Left colon (tissue), 2 donors: ENCODE data around the gene CD300H. TPM values are rescaled to one million over a fixed set of nuclear protein-coding genes. Genes with fewer than 3 reads are reported as not detected.
A peak's percentile ranks its signal among the peaks of the same experiment; 100 is the strongest.

Source experiments
- ATAC-seq: fragments of 200-7000 bp; cut with Tn5 transposase; one replicate; pipeline ENCODE4 v1.9.1; 2020; ENCODE audit warnings: mild to moderate bottlenecking, moderate library complexity
- DNase-seq, 2 donors: peaks; one replicate each; pipeline ENCODE4 v3.0.0-alpha.2; 2020
- intact Hi-C, 2 donors: fragments of 100-400 bp; cut with DNase I in 1 of 2; cut with micrococcal nuclease in 1 of 2; formaldehyde crosslinking; loops; one replicate each; pipeline versions ENCODE4 v1.11.2 to v1.14.0; 2022; cut with DNase I, micrococcal nuclease
- long read RNA-seq: library from polyadenylated mRNA; unstranded; transcript quantifications from one replicate; pipeline ENCODE4 v2.0.0, GENCODE V29; 2021
- total RNA-seq, 2 donors: library from RNA; stranded (reverse); fragmentation: NEBNext Ultra II Directional; extraction: Animal tissue kit (Norgen Biotek cat#: 25700); gene quantifications; one replicate each; pipeline ENCODE4 v1.2.1, GENCODE V29; 2021
- donor health status: DM: no; HTN: no; CAD: no.
- donor health status: DM: yes; HTN: yes; CAD: no.

Gene CD300H
- not detected for total RNA-seq
- long read RNA-seq = 0 reads

DNA sequence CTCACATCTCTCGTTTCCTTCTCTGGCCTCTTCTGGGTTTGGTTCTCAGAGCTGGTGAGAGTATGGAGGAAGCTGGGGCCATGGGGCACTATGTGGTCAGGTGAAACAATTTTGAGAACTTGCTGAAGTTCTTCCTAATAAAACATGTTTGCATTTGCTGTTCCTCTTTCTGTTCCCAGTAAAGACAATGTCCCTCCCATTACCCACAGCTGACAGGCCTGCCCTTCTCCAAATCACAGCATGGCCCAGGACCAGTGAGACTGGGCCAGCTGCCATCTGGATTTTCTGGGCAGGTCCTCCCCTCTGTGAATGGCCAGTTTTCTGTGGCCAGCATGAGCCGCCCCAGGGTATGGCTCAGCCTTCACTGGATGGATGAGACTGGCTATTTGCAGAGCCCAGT is at the start of gene CD300H:
CD300H (minus strand) TSS at position 113 of the 400 bp plus-strand sequence.
- no peak for ATAC-seq
- no peak for DNase-seq
- intact Hi-C loops = no loop called here

DNA sequence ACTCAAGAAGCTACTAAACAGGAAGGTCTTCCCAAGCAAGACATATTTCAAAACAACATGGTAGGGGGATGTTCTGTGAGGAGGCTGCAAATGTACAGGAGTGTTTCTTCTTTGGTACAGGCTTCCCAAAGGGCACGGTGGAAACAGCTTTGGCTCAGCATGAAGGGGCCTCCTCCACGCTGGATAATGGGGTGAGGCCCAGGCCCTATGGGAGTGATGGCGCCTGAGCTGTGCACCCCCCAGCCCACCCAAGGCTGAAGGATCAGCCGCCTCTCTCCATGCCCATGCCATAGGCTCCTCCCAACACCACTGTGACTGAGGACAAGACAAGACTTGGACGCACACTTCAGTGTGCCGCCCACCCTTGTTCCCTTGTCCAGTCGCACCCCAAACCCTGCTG is 49.4 kb upstream of the CD300H start:
- intact Hi-C loops = no loop called here
- ATAC-seq (no peak), DNase-seq (no peak)

DNA sequence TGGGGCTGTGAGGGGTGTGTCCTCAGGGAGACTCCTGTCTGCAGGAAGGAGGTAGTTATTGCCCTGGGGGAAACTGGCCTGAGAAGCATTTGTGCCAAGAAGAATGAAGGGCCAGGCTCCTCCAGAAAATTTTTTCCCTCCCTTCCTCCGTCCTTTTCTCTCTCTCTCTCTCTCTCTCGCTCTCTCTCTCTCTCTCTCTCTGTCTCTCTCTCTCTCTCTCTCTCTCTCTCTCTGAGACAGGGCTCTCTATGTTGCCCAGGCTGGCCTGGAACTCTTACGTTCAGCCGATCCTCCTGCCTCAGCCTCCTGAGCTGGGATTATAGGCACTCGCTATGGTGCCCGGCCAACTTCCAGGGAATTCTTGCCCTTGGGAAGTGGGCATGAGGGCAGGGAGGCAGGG is 44.7 kb upstream of the CD300H start:
- ATAC-seq (no peak), DNase-seq (no peak)
- intact Hi-C loops = no loop called here

DNA sequence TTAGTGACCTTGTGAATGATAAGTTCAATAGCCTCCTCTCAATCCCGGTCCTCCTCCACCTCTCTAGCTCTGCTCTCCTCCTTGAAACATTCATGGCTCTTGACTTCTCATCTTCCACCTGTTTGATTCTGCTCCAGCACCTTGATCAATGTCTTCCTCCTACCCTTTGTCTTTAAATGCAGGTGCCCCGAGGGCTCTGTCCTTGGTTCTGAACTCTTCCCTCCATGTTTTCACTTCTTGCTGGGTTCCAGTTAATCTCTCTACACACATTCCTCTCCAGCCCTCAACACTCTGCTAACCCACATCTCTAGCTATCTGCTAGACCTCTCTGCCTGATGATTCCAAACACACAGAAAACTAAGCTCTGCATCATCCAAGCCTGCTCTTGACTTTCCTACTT is 42.8 kb upstream of the CD300H start:
- intact Hi-C loops = no loop called here
- DNase-seq (no peak), ATAC-seq (no peak)

DNA sequence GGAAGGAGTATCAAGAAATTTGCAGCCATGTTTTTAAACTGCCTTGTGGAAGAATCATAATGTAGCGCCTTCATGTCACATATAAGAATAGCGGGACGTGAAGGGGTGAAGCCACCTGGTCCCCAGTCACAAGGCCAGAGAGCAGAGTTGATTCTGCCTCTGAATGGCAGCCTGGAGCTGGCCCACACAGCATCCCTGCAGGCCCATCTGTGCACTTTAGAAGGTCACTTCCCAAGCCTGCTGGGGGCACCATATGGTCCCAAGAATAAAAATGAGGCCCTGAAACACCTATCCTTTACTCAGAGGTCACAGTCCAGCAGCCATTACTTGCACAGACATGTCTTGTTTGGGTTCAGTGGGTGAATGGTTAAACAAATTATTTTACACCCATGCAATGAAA is 41.2 kb upstream of the CD300H start:
- intact Hi-C loops = no loop called here
- ATAC-seq = no peak

DNA sequence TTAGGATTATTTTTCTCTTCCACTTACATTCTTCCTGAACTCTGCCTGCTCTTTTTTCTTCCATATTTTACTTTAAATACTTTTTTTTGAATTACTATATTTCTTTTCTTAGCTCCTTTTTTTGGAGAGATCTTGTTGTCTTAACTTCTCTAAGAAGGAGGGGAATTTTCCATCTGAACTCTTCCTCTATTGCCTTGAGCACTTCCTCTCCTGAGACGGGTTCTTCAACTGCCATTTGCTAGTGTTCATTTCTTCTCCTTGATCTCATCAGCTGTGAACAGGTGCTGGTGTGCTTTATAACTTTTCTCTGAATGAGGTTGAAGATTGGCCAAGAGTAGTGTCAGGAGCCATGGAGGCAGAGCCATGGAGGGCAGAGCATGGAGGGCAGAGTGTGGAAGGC is 39.9 kb upstream of the CD300H start:
- DNase-seq = no peak
- ATAC-seq = no peak
- intact Hi-C loops = no loop called here

More for the DNA sequence above, 41.2 kb upstream of the CD300H start:
- no peak for DNase-seq

DNA sequence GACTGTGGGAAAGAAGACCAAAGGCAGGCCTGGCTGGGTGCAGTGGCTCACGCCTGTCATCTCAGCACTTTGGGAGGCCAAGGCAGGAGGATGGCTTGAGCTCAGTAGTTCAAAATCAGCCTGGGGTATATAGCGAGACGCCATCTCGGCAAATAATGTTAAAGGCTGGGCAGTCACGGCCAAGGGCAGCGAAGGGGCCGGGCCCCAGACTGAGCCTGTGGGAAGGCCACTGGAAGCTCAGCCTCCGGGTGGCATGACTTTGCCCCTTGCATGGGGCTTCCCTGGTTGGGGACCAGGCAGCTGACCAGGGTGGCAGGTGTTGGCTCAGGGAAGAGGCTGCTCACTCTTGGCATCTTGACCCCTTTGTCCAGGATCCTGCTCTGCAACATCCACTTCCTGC is 38.7 kb upstream of the CD300H start:
- no peak for DNase-seq
- intact Hi-C loops = no loop called here
- ATAC-seq = no peak

DNA sequence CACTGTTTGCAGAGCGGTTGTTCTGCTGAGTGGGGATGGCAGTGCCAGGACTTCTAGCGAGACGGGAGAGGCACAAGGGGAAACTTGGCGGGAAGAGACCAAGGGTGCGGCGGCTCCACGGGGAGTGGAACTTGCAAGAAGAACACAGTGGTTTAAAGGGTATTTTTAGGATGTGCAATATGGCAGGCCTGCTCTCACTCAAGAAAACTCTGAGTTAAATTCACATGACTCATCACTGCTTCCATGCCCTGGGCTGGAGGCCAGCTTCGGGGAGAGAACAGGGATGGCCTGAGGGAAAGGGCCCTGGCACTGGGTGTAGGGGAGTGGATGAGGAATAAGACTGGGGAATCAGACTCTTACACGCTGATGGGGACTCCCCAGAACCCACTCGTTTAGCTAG is 38.1 kb upstream of the CD300H start:
- ATAC-seq (peak; percentile 31), DNase-seq (peak; percentile 23 to 68)
- intact Hi-C loops = no loop called here

DNA sequence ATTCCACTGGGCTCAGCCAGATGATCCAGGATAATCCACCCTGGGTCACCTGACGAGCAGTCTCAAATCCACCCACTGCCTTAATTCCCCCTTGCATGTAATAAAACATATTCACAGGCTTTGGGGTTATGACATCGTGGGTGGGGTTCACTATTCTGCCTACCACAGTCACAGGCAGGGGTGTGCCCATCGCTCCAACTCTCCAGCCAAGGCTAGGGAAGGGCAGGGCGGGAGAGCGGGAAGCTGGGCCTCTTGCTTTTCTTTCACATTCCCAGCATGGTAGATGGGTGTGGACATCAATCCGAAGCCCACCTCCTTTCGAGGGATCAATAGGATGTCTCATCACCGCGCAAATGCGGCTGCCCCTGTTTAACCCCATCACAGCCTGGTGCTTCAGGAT is 37.5 kb upstream of the CD300H start:
- DNase-seq = no peak
- intact Hi-C loops = no loop called here
- no peak for ATAC-seq

DNA sequence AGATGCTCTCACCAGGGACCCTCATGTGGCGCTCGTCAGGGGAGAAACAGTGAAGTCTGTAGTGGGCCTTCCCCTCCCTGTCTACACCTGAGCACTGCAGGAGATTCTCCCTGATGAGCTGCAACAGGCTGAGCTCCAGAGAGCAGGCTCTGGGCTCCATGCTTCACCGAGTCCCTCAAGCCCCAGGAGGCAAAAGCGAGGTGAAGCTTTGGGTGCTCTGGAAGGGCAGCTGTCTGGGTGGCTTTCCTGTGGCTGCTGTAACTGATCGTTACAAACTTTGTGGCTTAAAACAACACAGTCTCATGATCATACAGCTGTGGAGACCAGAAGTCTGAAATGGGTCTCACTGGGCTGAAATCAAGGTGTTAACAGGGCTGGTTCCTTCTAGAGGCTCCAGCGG is 36.9 kb upstream of the CD300H start:
- ATAC-seq (no peak), DNase-seq (no peak)
- intact Hi-C loops = no loop called here

DNA sequence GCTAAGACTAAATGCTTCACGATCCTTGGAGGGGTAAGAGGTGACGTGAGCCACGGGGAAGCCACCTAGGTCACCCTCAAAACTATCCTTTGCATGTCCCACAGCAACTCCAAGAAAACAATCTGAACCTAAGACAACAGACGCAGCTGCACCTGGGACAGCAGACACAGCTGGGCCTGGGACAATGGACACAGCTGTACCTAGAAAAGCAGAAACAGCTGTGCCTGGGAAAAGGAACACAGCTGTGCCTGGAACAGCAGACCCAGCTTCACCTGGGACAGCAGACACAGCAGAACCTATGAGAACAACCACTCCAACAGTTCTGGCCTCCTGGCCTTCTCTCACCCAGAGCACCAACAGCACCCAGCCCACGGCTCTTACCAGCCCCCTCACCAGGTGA is 36.4 kb upstream of the CD300H start:
- no peak for DNase-seq
- no peak for ATAC-seq
- intact Hi-C loops = no loop called here

DNA sequence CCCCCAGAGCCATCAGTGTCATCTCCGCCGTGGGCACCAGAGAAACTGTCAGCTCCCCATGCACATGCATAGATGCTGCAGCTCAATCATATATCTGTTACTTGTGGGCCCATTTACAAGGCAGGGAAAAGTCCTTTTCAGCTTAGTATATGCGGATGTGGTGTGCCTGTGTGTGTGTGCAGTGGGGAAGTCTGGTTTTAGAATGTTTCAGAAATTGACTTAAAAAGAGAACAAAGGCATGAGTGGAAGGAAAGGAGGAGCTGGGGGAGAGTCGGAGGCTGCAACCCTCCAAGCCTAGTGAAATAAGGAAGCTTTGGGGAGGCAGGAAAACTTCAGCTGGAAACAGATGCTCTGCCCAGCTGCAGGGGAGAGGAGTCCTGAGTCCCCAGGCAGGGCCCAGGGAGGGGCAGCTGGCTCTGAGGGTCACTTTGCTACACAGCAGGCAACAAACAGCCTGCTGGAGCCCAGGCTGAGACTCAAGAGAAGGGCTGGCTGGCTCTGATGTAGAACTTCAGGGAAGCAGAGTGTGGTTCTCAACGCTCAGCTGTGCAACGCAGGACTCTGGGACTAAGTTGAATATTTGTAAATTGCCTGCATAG is 35.8 kb upstream of the CD300H start:
- no peak for DNase-seq
- intact Hi-C loops = no loop called here
- no peak for ATAC-seq

DNA sequence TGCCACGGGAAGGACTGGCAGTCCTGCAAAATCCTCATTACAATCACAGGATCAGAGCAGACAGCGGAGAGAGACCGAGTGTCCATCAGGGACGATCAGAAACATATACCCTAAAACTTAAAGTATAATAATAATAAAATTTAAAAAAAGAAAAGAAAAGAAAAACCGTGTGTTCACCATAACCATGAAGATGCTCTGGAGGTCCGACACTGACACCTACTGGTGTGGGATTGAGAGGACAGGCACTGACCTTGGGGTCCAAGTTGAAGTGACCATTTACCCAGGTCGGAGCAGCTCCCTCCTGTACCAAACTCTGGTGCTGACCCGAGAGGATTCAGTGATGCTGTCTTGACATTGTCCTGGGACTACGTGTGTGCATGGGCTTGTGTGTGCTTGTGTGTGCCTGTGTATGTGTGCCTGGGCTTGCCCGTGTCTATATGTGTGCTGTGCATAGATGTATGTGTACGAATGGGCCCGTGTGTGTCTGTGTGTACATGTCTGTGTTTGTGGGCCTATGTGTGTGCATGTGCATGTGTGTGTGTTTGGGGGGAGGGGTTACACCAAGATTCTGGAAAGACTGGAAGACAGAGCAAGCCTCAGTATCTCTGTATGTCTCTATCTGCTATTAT is 34.7 kb upstream of the CD300H start:
- DNase-seq = peak in 1 of 2 donors; percentile 46
- intact Hi-C loops = no loop called here
- peak; percentile 66 for ATAC-seq

DNA sequence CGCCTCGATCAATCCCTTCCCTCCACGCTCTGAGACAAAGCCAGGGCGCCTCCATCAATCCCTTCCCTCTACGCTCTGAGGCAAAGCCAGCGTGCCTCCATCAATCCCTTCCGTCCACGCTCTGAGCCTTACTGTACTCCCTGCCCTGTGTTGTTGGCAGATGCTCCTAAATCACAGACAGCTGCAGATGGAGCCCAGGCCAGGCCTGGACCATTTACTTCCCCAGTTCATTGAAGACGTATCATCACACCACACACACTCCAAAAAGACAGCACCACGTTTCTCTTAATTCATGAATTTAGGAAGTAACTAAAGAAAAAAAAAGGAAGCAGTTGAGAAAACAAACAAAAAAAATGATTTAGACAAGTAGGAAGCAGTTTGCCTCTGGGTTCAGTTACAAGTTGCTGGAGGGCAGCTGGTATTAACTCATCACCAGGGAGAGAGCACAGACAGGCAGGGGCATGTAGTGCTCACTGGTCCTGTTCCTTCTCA is 32.2 kb upstream of the CD300H start:
- ATAC-seq = no peak
- DNase-seq = no peak
- intact Hi-C loops = no loop called here

DNA sequence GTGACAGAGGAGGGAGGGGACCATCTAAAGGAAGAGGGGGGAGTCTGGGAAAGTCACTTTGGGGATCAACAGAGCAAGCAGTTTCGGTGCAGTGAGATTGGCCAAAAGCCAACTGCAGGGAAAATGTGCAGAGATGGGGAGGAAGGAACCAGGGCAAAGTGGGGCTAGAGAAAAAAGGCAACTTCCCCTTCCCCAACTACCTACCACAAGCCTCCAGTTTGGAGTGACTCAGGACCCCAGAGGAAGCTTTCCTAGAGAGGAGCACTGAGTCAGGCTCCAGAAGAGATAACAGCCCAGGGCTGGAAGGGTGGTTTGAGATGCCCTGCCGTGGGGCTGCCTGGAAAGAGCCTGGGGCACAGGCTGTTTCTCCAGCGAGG is 31.7 kb upstream of the CD300H start:
- ATAC-seq = no peak
- intact Hi-C loops = no loop called here
- no peak for DNase-seq

DNA sequence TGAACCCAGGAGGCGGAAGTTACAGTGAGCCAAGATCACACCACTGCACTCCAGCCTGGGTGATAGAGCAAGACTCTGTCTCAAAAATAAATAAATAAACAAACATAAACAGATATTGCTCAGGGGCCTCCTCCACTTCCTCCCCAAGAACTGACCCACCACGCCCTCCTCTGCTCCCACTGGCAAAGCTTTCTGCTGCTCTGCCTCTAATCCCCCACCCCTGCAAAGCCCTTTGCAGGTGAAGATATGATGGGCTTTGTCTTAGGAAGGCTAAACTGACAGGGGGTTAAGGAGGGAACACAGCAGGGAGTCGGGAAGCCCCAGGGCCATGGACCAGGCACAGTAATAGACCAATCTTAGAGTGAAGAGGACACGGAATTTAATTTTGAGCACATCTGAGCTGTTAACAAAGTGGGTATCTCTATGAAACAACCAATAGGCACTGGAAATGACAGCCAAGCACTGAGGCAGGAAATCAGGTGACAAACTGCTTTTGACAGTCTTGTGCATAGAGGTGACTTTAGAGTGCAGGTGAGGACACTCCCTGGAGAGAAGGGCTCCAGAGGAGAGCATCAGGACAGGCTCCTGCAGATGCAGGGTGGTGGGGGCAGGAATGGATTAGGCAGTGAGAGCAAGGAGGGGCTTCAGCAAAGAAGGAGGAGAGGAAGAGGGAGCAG is 31.2 kb upstream of the CD300H start:
- no peak for ATAC-seq
- intact Hi-C loops = no loop called here
- DNase-seq = no peak

DNA sequence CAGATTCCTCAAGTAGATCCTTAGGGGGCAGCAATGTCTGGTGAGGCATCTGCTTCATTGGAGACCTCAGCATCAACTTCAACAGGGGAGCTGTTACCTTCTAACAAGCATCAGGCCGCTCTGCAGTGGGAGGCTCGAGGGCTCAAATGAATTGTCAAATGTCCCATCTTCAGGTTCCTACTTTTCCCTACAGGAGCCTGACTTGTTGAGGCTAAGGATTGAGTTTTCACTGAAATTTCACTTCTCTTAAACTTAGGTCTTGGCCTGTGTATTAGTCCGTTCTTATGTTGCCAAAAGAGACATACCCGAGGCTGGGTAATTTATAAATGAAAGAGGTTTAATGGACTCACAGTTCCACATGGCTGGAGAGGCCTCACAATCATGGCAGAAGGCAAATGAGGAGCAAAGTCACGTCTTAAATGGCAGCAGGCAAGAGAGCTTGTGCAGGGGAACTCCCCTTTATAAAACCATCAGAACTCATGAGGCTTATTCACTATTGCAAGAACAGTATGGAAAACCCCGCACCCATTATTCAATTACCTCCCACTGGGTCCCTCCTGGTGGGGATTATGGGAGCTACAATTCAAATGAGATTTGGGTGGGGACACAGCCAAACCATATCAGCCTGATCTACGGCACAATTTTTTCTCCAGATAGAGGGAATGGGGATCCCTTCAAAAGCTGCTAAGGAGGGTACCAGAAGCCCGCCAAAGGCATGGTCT is 29.9 kb upstream of the CD300H start:
- DNase-seq (no peak), ATAC-seq (no peak)
- intact Hi-C loops = no loop called here

DNA sequence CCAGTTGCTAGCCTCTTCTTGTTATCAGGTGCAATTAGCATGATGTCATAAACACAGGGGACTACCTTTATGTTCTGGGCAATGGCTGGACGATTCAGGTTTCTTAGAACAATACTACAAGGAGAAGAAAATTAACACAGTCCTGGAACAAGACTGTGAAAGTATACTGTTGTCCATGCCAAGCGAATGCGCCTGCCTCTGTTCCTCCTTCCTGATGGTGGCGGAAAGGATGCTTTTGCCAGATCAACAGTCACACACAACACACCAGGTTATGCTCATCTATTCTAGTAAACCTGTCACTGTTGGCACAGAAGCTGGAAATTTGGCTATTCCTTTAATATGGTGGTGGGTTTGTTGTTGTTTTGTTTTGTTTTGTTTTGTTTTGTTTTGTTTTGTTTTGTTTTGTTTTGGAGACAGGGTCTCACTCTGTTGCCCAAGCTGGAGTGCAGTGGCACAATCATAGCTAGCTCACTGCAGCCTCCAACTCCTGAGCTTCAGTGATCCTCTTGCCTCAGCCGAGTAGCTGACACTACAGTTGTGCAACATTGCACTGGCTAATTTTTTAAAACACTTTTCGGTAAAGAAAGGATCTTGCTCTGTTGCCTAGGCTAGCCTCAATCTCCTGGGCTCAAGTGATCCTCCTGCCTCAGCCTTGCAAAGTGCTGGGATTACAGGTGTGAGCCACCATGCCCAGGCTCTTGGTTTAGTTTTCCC is 27.9 kb upstream of the CD300H start:
- no peak for ATAC-seq
- intact Hi-C loops = no loop called here
- no peak for DNase-seq
